Stimulated activated CD4-positive, alpha-beta T cell treated with anti-CD3 and anti-CD28 coated beads, Interleukin-12 subunit alpha, Interleukin-12 subunit beta, amount 100 ng/mL, for 48 hours (primary cell): ENCODE results near the gene XPR1.
"Not testable (repeated sequence)": the region's sequence is repeated elsewhere in the genome, so short reads cannot be mapped to it uniquely, and the experiment has no call there.

Source experiments
- DNase-seq, 3 donors: peaks; one replicate each; pipeline ENCODE4 v3.0.0-alpha.2; 2020; ENCODE audit warnings: low read depth in 2 of 3, low spot score in 1 of 3

The XPR1 gene

GRCh38 chr1:180643693-180644092 is 11.9 kb downstream of the XPR1 start:
- DNase-seq = no peak

GRCh38 chr1:180644526-180645192 is 12.8 kb downstream of the XPR1 start:
- no peak for DNase-seq

- not testable (repeated sequence) for DNase-seq
These were observed 13.4 kb downstream of the XPR1 start for GRCh38 chr1:180645261-180645660.

DNA sequence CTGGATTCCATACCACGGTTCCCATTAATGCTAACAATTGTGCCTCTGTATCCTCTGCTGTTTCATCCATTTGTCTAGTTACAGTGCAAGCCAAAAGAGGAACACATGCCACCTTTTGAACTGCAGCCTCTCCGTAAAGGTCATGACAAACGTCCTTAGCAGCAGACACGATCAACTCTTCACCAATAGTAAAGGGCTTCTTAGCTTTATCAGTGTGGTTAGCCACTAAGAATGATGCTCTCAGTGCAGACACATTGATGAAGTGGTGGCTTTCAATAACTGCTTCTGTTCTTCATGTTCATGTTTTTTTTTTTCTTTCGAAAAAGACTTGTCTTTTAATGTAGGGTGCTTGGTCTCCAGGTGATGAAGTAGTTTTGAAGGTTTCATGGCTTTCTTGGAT is 14.3 kb downstream of the XPR1 start:
- no peak for DNase-seq

- no peak for DNase-seq
These were observed 14.7 kb downstream of the XPR1 start for GRCh38 chr1:180646547-180646946.

DNA sequence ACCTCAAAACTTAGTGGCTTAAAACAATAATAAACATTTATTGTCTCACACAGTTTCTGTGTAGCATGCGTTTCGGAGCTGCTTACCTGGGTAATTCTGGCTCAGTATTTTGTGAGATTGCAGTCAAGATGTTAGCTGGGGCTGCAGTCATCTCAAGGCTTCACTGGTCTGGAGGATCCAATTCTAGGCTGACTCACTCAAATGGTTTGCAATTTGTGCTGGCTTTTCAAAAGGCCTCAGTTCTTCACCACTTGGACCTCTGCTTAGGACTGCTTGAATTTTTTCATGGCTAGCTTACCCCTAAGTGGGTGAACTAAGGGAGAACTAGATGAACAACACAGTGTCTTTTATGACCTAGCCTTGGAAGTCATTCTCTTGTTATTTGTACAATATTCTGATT is 21.0 kb downstream of the XPR1 start:
- no peak for DNase-seq

DNA sequence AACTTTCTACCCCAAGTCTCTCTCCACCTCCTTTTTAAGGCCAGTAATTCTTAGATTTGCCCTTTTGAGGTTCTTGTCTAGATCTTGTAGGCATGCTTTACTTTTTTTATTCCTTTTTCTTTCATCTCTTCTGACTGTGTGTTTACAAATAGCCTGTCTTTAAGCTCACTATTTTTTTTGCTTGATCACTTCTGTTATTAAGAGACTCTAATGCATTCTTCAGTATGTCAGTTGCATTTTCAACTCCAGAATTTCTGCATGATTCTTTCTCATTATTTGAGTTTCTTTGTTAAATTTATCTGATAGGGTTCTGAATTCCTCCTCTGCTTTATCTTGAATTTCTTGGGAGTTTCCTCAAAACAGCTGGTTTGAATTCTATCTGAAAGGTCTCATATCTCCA is 30.9 kb downstream of the XPR1 start:
- DNase-seq = no peak

GRCh38 chr1:180670681-180671080 is 38.9 kb downstream of the XPR1 start:
- no peak for DNase-seq

- no peak for DNase-seq
These were observed 40.3 kb downstream of the XPR1 start for GRCh38 chr1:180672105-180672504.

GRCh38 chr1:180672505-180672904 is 40.7 kb downstream of the XPR1 start:
- no peak for DNase-seq

GRCh38 chr1:180674603-180675530 is 43.0 kb downstream of the XPR1 start:
- DNase-seq = no peak

DNA sequence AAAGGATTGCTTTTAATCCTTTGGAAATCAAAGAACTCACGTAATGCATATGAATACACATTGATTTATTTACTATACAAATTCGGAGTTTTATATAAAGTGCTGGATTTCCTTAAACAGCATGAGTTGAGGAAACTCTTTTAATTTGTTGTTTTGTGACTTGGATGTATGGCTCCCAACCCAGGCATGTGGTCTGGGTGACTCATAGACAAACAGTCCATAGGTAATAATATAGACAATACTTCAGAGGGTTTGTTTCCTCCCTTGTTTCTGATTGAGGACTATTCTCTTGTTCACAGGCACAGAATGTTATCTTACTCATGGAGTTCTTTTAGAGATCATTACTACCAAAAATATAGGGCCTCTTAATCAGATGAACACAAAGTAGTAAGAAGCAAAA is 43.8 kb downstream of the XPR1 start:
- no peak for DNase-seq

DNA sequence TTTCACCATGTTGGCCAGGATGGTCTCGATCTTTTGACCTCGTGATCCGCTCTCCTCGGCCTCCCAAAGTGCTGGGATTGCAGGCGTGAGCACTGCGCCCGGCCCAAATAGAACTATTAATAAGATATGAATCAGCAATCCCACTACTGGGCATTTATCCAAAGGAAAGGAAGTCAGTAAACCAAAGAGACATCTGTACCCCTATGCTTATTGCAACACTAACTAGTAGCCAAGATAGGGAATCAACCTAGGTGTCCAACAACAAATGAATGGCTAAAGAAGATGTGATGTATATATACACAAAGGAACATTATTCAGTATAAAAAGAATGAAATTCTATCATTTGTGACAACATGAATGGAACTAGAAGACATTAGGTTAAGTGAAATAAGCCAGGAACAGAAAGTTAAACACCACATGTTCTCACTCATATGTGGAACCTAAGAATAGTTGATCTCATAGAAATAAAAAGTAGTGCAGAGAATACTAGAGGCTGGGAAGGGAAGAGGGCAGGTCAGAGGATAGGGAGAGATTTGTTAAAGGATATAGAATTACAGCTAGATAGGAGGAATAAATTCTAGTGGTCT is 48.8 kb downstream of the XPR1 start:
- no peak for DNase-seq

DNA sequence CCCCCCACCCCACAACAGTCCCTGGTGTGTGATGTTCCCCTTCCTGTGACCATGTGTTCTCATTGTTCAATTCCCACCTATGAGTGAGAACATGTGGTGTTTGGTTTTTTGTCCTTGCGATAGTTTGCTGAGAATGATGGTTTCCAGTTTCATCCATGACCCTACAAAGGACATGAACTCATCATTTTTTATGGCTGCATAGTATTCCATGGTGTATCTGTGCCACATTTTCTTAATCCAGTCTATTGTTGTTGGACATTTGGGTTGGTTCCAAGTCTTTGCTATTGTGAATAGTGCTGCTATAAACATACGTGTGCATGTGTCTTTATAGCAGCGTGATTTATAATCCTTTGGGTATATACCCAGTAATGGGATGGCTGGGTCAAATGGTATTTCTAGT is 51.3 kb downstream of the XPR1 start:
- DNase-seq = not testable (repeated sequence)

- no peak for DNase-seq
These were observed 59.6 kb downstream of the XPR1 start for GRCh38 chr1:180691322-180691913.

DNA sequence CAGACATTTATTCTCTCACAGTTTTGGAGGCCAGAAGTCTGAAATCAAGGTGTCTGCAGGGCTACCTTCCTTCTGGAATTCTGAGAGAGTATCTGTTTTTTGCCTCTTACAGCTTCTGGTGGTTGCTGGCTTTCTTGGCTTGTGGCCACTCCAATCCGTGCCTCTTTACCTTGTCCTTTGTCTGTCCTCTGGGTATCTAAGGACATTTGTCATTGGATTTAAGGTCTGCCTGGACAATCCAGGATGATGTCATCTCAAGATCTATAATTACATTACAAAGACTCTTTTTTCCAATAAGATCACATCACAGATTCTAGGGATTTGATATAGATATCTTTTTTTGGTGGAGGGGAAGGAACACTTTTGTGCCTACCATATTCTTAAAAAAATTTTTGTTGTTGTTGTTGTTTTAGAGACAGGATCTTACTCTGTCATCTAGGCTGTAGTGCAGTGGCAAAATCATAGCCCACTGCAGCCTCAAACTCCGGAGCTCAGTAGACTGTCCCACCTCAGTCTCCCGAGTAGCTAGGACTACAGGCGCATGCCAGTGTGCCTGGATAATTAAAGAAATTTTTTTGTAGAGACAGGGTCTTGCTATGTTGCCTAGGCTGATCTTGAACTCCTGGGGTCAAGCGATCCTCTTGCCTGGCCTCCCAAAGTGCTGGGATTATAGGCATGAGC is 61.9 kb downstream of the XPR1 start:
- DNase-seq = no peak

- DNase-seq = no peak
These were observed 63.5 kb downstream of the XPR1 start for GRCh38 chr1:180695282-180695681.

GRCh38 chr1:180696361-180696760 is 64.5 kb downstream of the XPR1 start:
- no peak for DNase-seq

GRCh38 chr1:180698580-180698979 is 66.8 kb downstream of the XPR1 start:
- no peak for DNase-seq

- DNase-seq = not testable (repeated sequence)
These were observed 70.6 kb downstream of the XPR1 start for GRCh38 chr1:180702376-180702775.

- not testable (repeated sequence) for DNase-seq
These were observed 78.9 kb downstream of the XPR1 start for GRCh38 chr1:180710746-180711145.
